Measurements from ENCODE around the gene SKI.
"Not testable (repeated sequence)": the region's sequence is repeated elsewhere in the genome, so short reads cannot be mapped to it uniquely, and the experiment has no call there.

Gene SKI

GRCh38 chr1:2313651-2314261 is 85.6 kb downstream of the SKI start:
- DNase-seq, result no peak

- DNase-seq, result peak; percentile 71
These were observed 86.2 kb downstream of the SKI start for GRCh38 chr1:2314273-2314802.

- DNase-seq, result peak; percentile 56
These were observed 86.9 kb downstream of the SKI start for GRCh38 chr1:2314803-2315673.

GRCh38 chr1:2315674-2316450 is 87.7 kb downstream of the SKI start:
- DNase-seq, result no peak

- DNase-seq, result no peak
These were observed 88.4 kb downstream of the SKI start for GRCh38 chr1:2316451-2316961.

GRCh38 chr1:2317230-2318065 is 89.3 kb downstream of the SKI start:
- no peak for DNase-seq

GRCh38 chr1:2318314-2319278 is 90.5 kb downstream of the SKI start:
- DNase-seq, result no peak

- DNase-seq, result no peak
These were observed 91.2 kb downstream of the SKI start for GRCh38 chr1:2319291-2319690.

- no peak for DNase-seq
These were observed 91.9 kb downstream of the SKI start for GRCh38 chr1:2320006-2320405.

GRCh38 chr1:2320760-2321667 is 92.9 kb downstream of the SKI start:
- no peak for DNase-seq

GRCh38 chr1:2322065-2322571 is 94.0 kb downstream of the SKI start:
- DNase-seq, result peak; percentile 64

- DNase-seq, result peak; percentile 66
These were observed 94.6 kb downstream of the SKI start for GRCh38 chr1:2322581-2323211.

- no peak for DNase-seq
These were observed 95.4 kb downstream of the SKI start for GRCh38 chr1:2323451-2323974.

GRCh38 chr1:2324553-2325366 is 96.6 kb downstream of the SKI start:
- no peak for DNase-seq

GRCh38 chr1:2326524-2326923 is 98.4 kb downstream of the SKI start:
- no peak for DNase-seq

- DNase-seq, result not testable (repeated sequence)
These were observed 99.0 kb downstream of the SKI start for GRCh38 chr1:2327162-2327561.

GRCh38 chr1:2327841-2328240 is 99.7 kb downstream of the SKI start:
- DNase-seq, result no peak

Data from DMS53 (cell line).